M059J (cell line): ENCODE measurements around the gene LUZP1. TPM values are rescaled to one million over a fixed set of nuclear protein-coding genes. Genes with fewer than 3 reads are reported as not detected.

ENCODE experiments used
- total RNA-seq: library from RNA; depleted of rRNA; stranded (reverse); fragments of >200 nt; shearing (Covaris generic); gene quantifications from 2 replicates; pipeline ENCODE4 v1.2.3, GENCODE V29; 2014; rRNA removed

Gene LUZP1
- total RNA-seq, 1 experiment from 2014 or later = 33.9 TPM

Other genes starting within 250 kb of the LUZP1 start
- not detected in 2 replicates for gene LACTBL1, start 196.0 kb downstream of the LUZP1 start, total RNA-seq
- not detected in 2 replicates for gene TEX46, start 153.0 kb downstream of the LUZP1 start, total RNA-seq
- 98.5 and 143 TPM in 2 replicates for gene KDM1A, start 149.4 kb downstream of the LUZP1 start, total RNA-seq
- 0.22 and 0.39 TPM in 2 replicates for gene HTR1D, start 48.6 kb upstream of the LUZP1 start, total RNA-seq
- 114 and 166 TPM in 2 replicates for gene HNRNPR, start 175.4 kb upstream of the LUZP1 start, total RNA-seq
- gene ZNF436, start 201.0 kb upstream of the LUZP1 start, total RNA-seq = 18.3 and 18.6 TPM in 2 replicates